ENCODE measurements around the gene SRP68.

GRCh38 chr17:76072148-76072858 lies at the start of gene SRP68:
- TF ChIP-seq EZH2 (IDR thresholded peaks at IDR 0.05; ENCODE audit: borderline replicate concordance, low read length) (no peak), CTCF (IDR thresholded peaks at IDR 0.05; ENCODE audit: low read length) (no peak)
